Esophagus squamous epithelium (tissue), 4 donors: ENCODE data around the gene SYCP2.

ENCODE experiments used
- CTCF ChIP-seq, 6 experiments: fragments of 450-650 bp in 4 of 6; fragments of 200-600 bp in 2 of 6; sonication (generic) in 2 of 6; IDR thresholded peaks; one replicate each; pipeline ENCODE4 v1.5.1; 2016 to 2019; ENCODE audit warnings: antibody characterized with exemption in 6 of 6, mild to moderate bottlenecking in 4 of 6, moderate library complexity in 4 of 6
- POLR2A ChIP-seq, 4 donors: fragments of 450-650 bp; IDR thresholded peaks; one replicate each; pipeline ENCODE4 v1.6.1; 2017; ENCODE audit warnings: antibody characterized with exemption in 4 of 4, mild to moderate bottlenecking in 4 of 4, moderate library complexity in 3 of 4

DNA sequence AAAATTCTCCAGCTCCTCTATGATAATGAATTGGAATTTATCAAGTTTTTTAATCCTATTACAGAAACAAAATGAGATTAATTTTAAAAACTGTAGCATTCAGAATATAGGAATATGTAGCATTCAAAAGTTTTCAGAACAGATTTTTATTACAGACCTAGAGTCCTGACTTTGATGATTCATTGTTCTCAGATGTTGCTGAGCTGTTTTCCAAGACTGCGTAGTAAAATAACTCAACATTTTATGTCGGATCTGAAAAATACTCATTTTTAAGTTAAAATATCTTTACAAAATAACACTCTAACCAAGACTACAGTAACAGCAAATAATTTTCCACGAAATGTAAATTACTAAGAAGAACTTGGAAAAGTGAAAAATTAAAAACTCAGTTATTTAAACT lies 67.1 kb downstream of the SYCP2 start:
- TF ChIP-seq CTCF (IDR thresholded peaks at IDR 0.05) (no peak), POLR2A (IDR thresholded peaks at IDR 0.05) (no peak)
